Adrenal gland (tissue), 12 donors: ENCODE results near the gene PPFIA4. TPM values are rescaled to one million over a fixed set of nuclear protein-coding genes. Genes with fewer than 3 reads are reported as not detected.
A peak's percentile ranks its signal among the peaks of the same experiment; 100 is the strongest.

Experiments used
- DNase-seq, 7 donors: peaks; one replicate each; pipeline ENCODE4 v3.0.0-alpha.2; 2019 to 2020
- H3K27ac ChIP-seq, 5 donors: fragments of 200-600 bp; sonication (generic) in 4 of 5; 1 replicate in 3 of 5; 2 replicates in 2 of 5; pipeline versions ENCODE4 v1.5.1 to v1.8.0; 2016 to 2020; ENCODE audit warnings: mild to moderate bottlenecking in 1 of 5
- H3K27me3 ChIP-seq: fragments of 200-600 bp; 2 replicates; pipeline ENCODE4 v1.8.0; 2021
- H3K36me3 ChIP-seq, 2 donors: fragments of 200-600 bp; replicated peaks in 1 of 2; 1 replicate in 1 of 2; 2 replicates in 1 of 2; pipeline versions ENCODE4 v1.5.1 to v1.8.0; 2018 to 2022
- H3K4me1 ChIP-seq, 2 donors: fragments of 200-600 bp; replicated peaks in 1 of 2; 1 replicate in 1 of 2; 2 replicates in 1 of 2; pipeline versions ENCODE4 v1.5.1 to v1.8.0; 2018 to 2021
- H3K4me3 ChIP-seq, 4 donors: fragments of 200-600 bp; sonication (generic) in 3 of 4; one replicate each; pipeline ENCODE4 v1.5.1; 2016 to 2018
- H3K9me3 ChIP-seq, 3 donors: fragments of 200-600 bp; sonication (generic) in 1 of 3; replicated peaks in 1 of 3; 1 replicate in 2 of 3; 2 replicates in 1 of 3; pipeline versions ENCODE4 v1.5.1 to v1.8.0; 2016 to 2021
- POLR2A ChIP-seq, 2 donors: fragments of 450-650 bp; IDR thresholded peaks; one replicate each; pipeline ENCODE4 v1.6.1; 2017; ENCODE audit warnings: antibody characterized with exemption in 2 of 2, mild to moderate bottlenecking in 2 of 2, moderate library complexity in 1 of 2
- WGBS, 4 donors: extraction: QIAGEN DNeasy Blood & Tissue Kit in 2 of 4; methylation state at CpG; one replicate each; pipeline versions ENCODE4 v1.1.5 to v1.1.7; 2013 to 2017; 5-methylcytosine and 5-hydroxymethylcytosine counted together
- intact Hi-C, 2 donors: fragments of 100-400 bp; cut with DNase I; formaldehyde crosslinking; loops; one replicate each; pipeline versions ENCODE4 v1.14.1 to v1.15.0; 2022 to 2023
- polyA plus RNA-seq, 3 donors: library from polyadenylated mRNA; stranded (reverse); fragments of 200-250 nt in 2 of 3; fragments of 350-450 nt in 1 of 3; fragmentation: Illumina TruSeq in 1 of 3; extraction: RNeasy Lipid Tissue Mini Kit (QIAGEN cat#74804) in 1 of 3; gene quantifications; one replicate each; pipeline ENCODE4 v1.2.3, GENCODE V29; 2013 to 2014
- total RNA-seq, 9 donors: library from RNA; depleted of rRNA in 4 of 9; stranded (reverse); fragments of >200 nt in 4 of 9; fragments of 120-200 nt in 1 of 9; fragmentation: NEBNext Ultra II Directional in 1 of 9; extraction: Animal tissue kit (Norgen Biotek cat#: 25700) in 1 of 9; gene quantifications; one replicate each; pipeline versions ENCODE4 v1.1.0 to v1.2.4, GENCODE V29; 2013 to 2023
- TF ChIP-seq, protein P1 (sequence below), 6 experiments: fragments of 450-650 bp in 4 of 6; fragments of 200-600 bp in 2 of 6; sonication (generic) in 1 of 6; IDR thresholded peaks; 1 replicate in 5 of 6; 2 replicates in 1 of 6; pipeline versions ENCODE4 v1.5.1 to v1.8.0; 2016 to 2021; ENCODE audit warnings: antibody characterized with exemption in 6 of 6, mild to moderate bottlenecking in 2 of 6, moderate library complexity in 1 of 6
- donor health status: healthy with polysubstance abuse.
- donor health status: Bipolar disorder and iron deficiency.
- donor health status: DM: yes; HTN: yes; CAD: no.
- donor health status: DM: no; HTN: no; CAD: no.
- donor health status: DM: no; HTN: no; CAD: no.
- donor health status: DM: yes; HTN: yes; CAD: no.

PPFIA4 gene
- total and polyA plus RNA-seq, 12 donors, result 0.12 to 2.9 (median 0.48) TPM

GRCh38 chr1:203034422-203035110 lies 8.3 kb downstream of the PPFIA4 start:
- H3K36me3 ChIP-seq, result no peaks in the 10 kb centered on the region
- peaks cover 4% of the 10 kb centered on the region for H3K27me3 ChIP-seq
- 68 to 93% (median 83%) methylated on average over 10 of the region's 10 CpGs for WGBS, 4 donors
- no peaks in the 10 kb centered on the region for H3K9me3 ChIP-seq
- DNase-seq, result peak in 1 of 7 donors; percentile 41
- no peaks in the 10 kb centered on the region for H3K4me1 ChIP-seq
- intact Hi-C loops, result loop anchor here in 1 of 2 donors (5.0 kb wide), 1 partner anchor 183 kb away; no protein-coding TSS in a partner anchor
- no peak for TF ChIP-seq POLR2A (IDR thresholded peaks at IDR 0.05)
- TF ChIP-seq, protein P1, sequence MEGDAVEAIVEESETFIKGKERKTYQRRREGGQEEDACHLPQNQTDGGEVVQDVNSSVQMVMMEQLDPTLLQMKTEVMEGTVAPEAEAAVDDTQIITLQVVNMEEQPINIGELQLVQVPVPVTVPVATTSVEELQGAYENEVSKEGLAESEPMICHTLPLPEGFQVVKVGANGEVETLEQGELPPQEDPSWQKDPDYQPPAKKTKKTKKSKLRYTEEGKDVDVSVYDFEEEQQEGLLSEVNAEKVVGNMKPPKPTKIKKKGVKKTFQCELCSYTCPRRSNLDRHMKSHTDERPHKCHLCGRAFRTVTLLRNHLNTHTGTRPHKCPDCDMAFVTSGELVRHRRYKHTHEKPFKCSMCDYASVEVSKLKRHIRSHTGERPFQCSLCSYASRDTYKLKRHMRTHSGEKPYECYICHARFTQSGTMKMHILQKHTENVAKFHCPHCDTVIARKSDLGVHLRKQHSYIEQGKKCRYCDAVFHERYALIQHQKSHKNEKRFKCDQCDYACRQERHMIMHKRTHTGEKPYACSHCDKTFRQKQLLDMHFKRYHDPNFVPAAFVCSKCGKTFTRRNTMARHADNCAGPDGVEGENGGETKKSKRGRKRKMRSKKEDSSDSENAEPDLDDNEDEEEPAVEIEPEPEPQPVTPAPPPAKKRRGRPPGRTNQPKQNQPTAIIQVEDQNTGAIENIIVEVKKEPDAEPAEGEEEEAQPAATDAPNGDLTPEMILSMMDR (IDR thresholded peaks at IDR 0.05), result no peak
- no peak overlapping the region for H3K27ac ChIP-seq
- H3K4me3 ChIP-seq, result no peak overlapping the region

- DNase-seq, result peak in 1 of 7 donors; percentile 29
- no peaks in the 10 kb centered on the region for H3K9me3 ChIP-seq
- peaks cover 4% of the 10 kb centered on the region for H3K27me3 ChIP-seq
- H3K36me3 ChIP-seq, result no peaks in the 10 kb centered on the region
- no peak overlapping the region for H3K27ac ChIP-seq
- H3K4me3 ChIP-seq, result no peak overlapping the region
- no peaks in the 10 kb centered on the region for H3K4me1 ChIP-seq
- WGBS, 4 donors, result 83 to 91% (median 86%) methylated on average over 10 to 15 of the region's 15 CpGs
- no peak for TF ChIP-seq POLR2A (IDR thresholded peaks at IDR 0.05)
- TF ChIP-seq, protein P1 (IDR thresholded peaks at IDR 0.05), result no peak
- intact Hi-C loops, result loop anchor here in 1 of 2 donors (5.0 kb wide), 1 partner anchor 182 kb away; no protein-coding TSS in a partner anchor
Observed at GRCh38 chr1:203035111-203036000, 9.1 kb downstream of the PPFIA4 start.

GRCh38 chr1:203036135-203036534 lies 9.8 kb downstream of the PPFIA4 start:
- Histone ChIP-seq H3K27ac (no peak overlapping the region), H3K36me3 (no peaks in the 10 kb centered on the region), H3K9me3 (no peaks in the 10 kb centered on the region), H3K4me1 (no peaks in the 10 kb centered on the region), H3K27me3 (peaks cover 4% of the 10 kb centered on the region), H3K4me3 (no peak overlapping the region)
- no peak for DNase-seq
- WGBS, 4 donors, result 56 to 70% (median 67%) methylated on average over 3 to 4 of the region's 4 CpGs
- intact Hi-C loops, result loop anchor here in 1 of 2 donors (5.0 kb wide), 1 partner anchor 181 kb away; no protein-coding TSS in a partner anchor
- no peak for TF ChIP-seq POLR2A (IDR thresholded peaks at IDR 0.05)

GRCh38 chr1:203036537-203036936 lies 10.2 kb downstream of the PPFIA4 start:
- no peak for DNase-seq
- Histone ChIP-seq H3K4me1 (no peaks in the 10 kb centered on the region), H3K9me3 (no peaks in the 10 kb centered on the region), H3K27ac (no peak overlapping the region), H3K36me3 (no peaks in the 10 kb centered on the region), H3K27me3 (peaks cover 4% of the 10 kb centered on the region), H3K4me3 (no peak overlapping the region)
- intact Hi-C loops, result loop anchor here in 1 of 2 donors (5.0 kb wide), 1 partner anchor 181 kb away; no protein-coding TSS in a partner anchor
- TF ChIP-seq, protein P1 (IDR thresholded peaks at IDR 0.05), result no peak
- no peak for TF ChIP-seq POLR2A (IDR thresholded peaks at IDR 0.05)
- 50 to 69% (median 64%) methylated on average over 2 of the region's 2 CpGs for WGBS, 4 donors
